ENCODE results near the gene GTF2H1. TPM values are rescaled to one million over a fixed set of nuclear protein-coding genes. Genes with fewer than 3 reads are reported as not detected.

Gene GTF2H1
- total RNA-seq, 4 donors from 2014 or later: 38.7 to 62.2 (median 53.4) TPM

DNA sequence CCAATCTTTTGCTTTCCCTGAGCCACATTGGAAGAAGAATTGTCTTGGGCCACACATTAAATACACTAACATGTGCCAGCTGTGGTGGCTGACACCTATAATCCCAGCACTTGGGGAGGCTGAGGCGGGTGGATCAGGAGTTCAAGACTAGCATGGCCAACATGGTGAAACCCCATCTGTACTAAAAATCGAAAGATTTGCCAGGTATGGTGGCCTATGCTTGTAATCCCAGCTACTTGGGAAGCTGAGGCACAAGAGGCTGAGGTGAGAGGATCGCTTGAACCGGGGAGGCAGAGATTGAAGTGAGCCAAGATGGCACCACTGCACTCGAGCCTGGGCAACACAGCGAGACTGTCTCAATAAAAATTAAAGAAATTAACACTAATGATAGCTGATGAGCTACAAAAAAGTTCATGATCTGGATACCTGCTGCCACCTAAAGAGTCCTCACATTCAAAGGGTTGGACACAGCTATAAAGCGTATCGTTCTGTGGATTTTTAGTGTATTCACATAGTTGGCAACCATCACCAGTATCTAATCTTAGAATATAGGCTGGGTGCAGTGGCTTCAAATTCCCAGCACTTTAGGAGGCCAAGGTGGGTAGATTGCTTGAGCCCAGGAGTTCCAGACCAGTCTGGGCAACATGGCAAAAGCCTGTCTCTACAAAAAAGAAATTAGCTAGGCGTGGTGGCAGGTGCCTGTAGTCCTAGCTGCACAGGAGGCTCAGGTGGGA, 86.4 kb downstream of the GTF2H1 start:
- 94% methylated on average over 9 of the region's 9 CpGs for WGBS, 2 donors
- Histone ChIP-seq H3K4me1 (peaks cover 0 to 6% (median 0%) of the 10 kb centered on the region in 4 donors), H3K27me3 (no peaks in the 10 kb centered on the region), H3K27ac (no peak overlapping the region), H3K9me3 (no peaks in the 10 kb centered on the region), H3K4me3 (no peak overlapping the region), H3K36me3 (peaks cover 5 to 54% (median 27%) of the 10 kb centered on the region in 3 donors)
- DNase-seq (ENCODE audit: low spot score in 2 of 2): no peak
- TF ChIP-seq POLR2A (IDR thresholded peaks at IDR 0.05) (no peak), EP300 (IDR thresholded peaks at IDR 0.05) (no peak)
- TF ChIP-seq, protein P1, sequence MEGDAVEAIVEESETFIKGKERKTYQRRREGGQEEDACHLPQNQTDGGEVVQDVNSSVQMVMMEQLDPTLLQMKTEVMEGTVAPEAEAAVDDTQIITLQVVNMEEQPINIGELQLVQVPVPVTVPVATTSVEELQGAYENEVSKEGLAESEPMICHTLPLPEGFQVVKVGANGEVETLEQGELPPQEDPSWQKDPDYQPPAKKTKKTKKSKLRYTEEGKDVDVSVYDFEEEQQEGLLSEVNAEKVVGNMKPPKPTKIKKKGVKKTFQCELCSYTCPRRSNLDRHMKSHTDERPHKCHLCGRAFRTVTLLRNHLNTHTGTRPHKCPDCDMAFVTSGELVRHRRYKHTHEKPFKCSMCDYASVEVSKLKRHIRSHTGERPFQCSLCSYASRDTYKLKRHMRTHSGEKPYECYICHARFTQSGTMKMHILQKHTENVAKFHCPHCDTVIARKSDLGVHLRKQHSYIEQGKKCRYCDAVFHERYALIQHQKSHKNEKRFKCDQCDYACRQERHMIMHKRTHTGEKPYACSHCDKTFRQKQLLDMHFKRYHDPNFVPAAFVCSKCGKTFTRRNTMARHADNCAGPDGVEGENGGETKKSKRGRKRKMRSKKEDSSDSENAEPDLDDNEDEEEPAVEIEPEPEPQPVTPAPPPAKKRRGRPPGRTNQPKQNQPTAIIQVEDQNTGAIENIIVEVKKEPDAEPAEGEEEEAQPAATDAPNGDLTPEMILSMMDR (IDR thresholded peaks at IDR 0.05): no peak

DNA sequence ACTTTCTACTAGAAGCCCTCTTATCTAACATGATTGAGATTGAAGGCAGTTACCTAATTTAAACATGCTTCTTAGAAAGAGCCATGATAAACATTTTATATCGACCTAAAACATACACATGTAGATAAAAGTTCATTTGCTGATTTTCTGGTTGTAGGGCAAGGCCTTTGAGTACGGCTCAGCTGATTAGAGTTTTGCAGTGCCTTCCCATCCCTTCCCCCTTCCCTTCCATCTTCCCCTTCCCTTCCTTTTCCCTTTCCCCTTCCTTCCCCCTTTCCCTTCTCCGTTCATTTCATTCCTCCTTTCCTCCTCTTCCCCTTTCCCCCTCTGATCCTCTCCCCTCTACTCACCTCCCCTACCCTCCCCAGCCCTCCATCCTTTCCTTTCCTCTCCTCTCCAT, 94.1 kb downstream of the GTF2H1 start:
- H3K36me3 ChIP-seq: no peaks in the 10 kb centered on the region
- no peak for DNase-seq (ENCODE audit: low spot score in 2 of 2)
- no peak overlapping the region for H3K27ac ChIP-seq
- no peaks in the 10 kb centered on the region for H3K9me3 ChIP-seq
- peaks cover 0 to 6% (median 0%) of the 10 kb centered on the region in 4 donors for H3K4me1 ChIP-seq
- H3K4me3 ChIP-seq: no peak overlapping the region
- TF ChIP-seq POLR2A (IDR thresholded peaks at IDR 0.05) (no peak), EP300 (IDR thresholded peaks at IDR 0.05) (no peak)
- TF ChIP-seq, protein P1 (IDR thresholded peaks at IDR 0.05): no peak
- H3K27me3 ChIP-seq: no peaks in the 10 kb centered on the region
- WGBS, 2 donors: 77 to 80% methylated on average over 3 of the region's 3 CpGs

Small RNA genes lying within 50 kb of the gene (small RNA-seq; reads per million reads assigned to genes)
- gene MIR3159: 0.47 reads per million

Other genes starting within 250 kb of the GTF2H1 start
- gene SAAL1, start 216.5 kb upstream of the GTF2H1 start, total RNA-seq: 10 to 100 TPM; 14.6 to 27.3 (median 19.2) TPM
- not detected for gene MRGPRX3, start 190.0 kb upstream of the GTF2H1 start, total RNA-seq
- gene MRGPRX4, start 149.7 kb upstream of the GTF2H1 start, total RNA-seq: not detected
- gene SAA4, start 85.8 kb upstream of the GTF2H1 start, total RNA-seq: not detected
- 10 to 100 TPM in 1 of 4 donors, not detected in 3; 12.6 TPM for gene SAA2, start 73.9 kb upstream of the GTF2H1 start, total RNA-seq
- gene SAA1, start 56.3 kb upstream of the GTF2H1 start, total RNA-seq: 10 to 100 TPM in 3 of 4 donors, 1 to 10 TPM in 1; 7.8 to 58.8 (median 16.6) TPM
- gene HPS5, start 427 bp upstream of the GTF2H1 start, total RNA-seq: 100 to 1,000 TPM in 1 of 4 donors, 10 to 100 TPM in 3; 42.6 to 101 (median 65.2) TPM
- gene LDHA, start 72.0 kb downstream of the GTF2H1 start, total RNA-seq: 100 to 1,000 TPM; 224 to 512 (median 347) TPM
- not detected for gene LDHC, start 89.8 kb downstream of the GTF2H1 start, total RNA-seq
- gene LDHAL6A, start 133.3 kb downstream of the GTF2H1 start, total RNA-seq: not detected
- gene TSG101, start 204.4 kb downstream of the GTF2H1 start, total RNA-seq: 100 to 1,000 TPM in 2 of 4 donors, 10 to 100 TPM in 2; 83.3 to 104 (median 99.1) TPM